Caco-2 (cell line): ENCODE results near the gene ATP2C2. TPM values are rescaled to one million over a fixed set of nuclear protein-coding genes. Genes with fewer than 3 reads are reported as not detected.
A peak's percentile ranks its signal among the peaks of the same experiment; 100 is the strongest.

ENCODE experiments used
- BruUV-seq: library from RNA; stranded (reverse); fragments of 400-500 nt; replicated peaks from 2 replicates; lab custom pipeline; 2021; lab: Mats Ljungman, UMichigan
- CTCF ChIA-PET: fragments of 300-600 bp; sonication (Branson Sonifier 250); formaldehyde crosslinking; loops from one replicate; lab custom pipeline; 2022; ENCODE audit warnings: antibody characterized with exemption; lab: Charles Lee
- POLR2A ChIA-PET: fragments of 300-600 bp; sonication (Branson Sonifier 250); formaldehyde crosslinking; loops from one replicate; lab custom pipeline; 2022; ENCODE audit warnings: antibody characterized with exemption; lab: Charles Lee
- DNase-seq, 2 experiments: peaks; one replicate each; pipeline versions ENCODE4 v3.0.0 to v3.0.0-alpha.2; 2020 to 2022
- H3K27me3 ChIP-seq: replicated peaks from 2 replicates; pipeline ENCODE4 v1.6.0; 2011; ENCODE audit warnings: low read length; ENCODE audit not compliant: control insufficient read depth, insufficient read depth
- H3K36me3 ChIP-seq: 2 replicates; pipeline ENCODE4 v1.5.1; 2011; ENCODE audit warnings: low read length; ENCODE audit not compliant: control insufficient read depth, insufficient read depth
- H3K4me1 ChIP-seq: fragments of 250-450 bp; sonication (Bioruptor Pico); 2 replicates; pipeline ENCODE4 v1.5.1; 2020; ENCODE audit warnings: mild to moderate bottlenecking
- H3K4me3 ChIP-seq: 2 replicates; pipeline ENCODE4 v1.5.1; 2011; ENCODE audit warnings: low read depth, mild to moderate bottlenecking, control low read depth, low read length
- H3K9me3 ChIP-seq: fragments of 250-450 bp; sonication (Bioruptor Pico); 2 replicates; pipeline ENCODE4 v1.5.1; 2020; ENCODE audit warnings: mild to moderate bottlenecking, moderate library complexity
- H3K27ac Mint-ChIP-seq: one replicate; pipeline ENCODE4 v1.8.0; 2022; ENCODE audit warnings: mixed read lengths; ENCODE audit not compliant: unreplicated experiment
- H3K27me3 Mint-ChIP-seq: one replicate; pipeline ENCODE4 v1.8.0; 2022; ENCODE audit warnings: mixed read lengths; ENCODE audit not compliant: insufficient read depth, unreplicated experiment
- H3K36me3 Mint-ChIP-seq: one replicate; pipeline ENCODE4 v1.8.0; 2022; ENCODE audit warnings: mild to moderate bottlenecking, mixed read lengths; ENCODE audit not compliant: insufficient read depth, unreplicated experiment
- H3K4me1 Mint-ChIP-seq: one replicate; pipeline ENCODE4 v1.8.0; 2022; ENCODE audit warnings: low read depth, mixed read lengths; ENCODE audit not compliant: unreplicated experiment
- H3K4me3 Mint-ChIP-seq: one replicate; pipeline ENCODE4 v1.8.0; 2022; ENCODE audit warnings: mild to moderate bottlenecking, moderate library complexity, mixed read lengths; ENCODE audit not compliant: unreplicated experiment
- H3K9me3 Mint-ChIP-seq: one replicate; pipeline ENCODE4 v1.8.0; 2022; ENCODE audit warnings: mixed read lengths; ENCODE audit not compliant: unreplicated experiment
- intact Hi-C: fragments of 100-400 bp; cut with micrococcal nuclease; formaldehyde crosslinking; loops from one replicate; pipeline ENCODE4 v1.10.0; 2022; ENCODE audit not compliant: unreplicated experiment
- total RNA-seq: library from RNA; stranded (reverse); gene quantifications from 2 replicates; pipeline ENCODE4 v1.2.3, GENCODE V29; 2022
- TF ChIP-seq, protein P1 (sequence below), 2 experiments: fragments of 200-600 bp in 1 of 2; IDR thresholded peaks; 1 replicate in 1 of 2; 2 replicates in 1 of 2; pipeline versions ENCODE4 v1.5.1 to v1.8.0; 2011 to 2022; ENCODE audit warnings: antibody characterized with exemption in 1 of 2, control low read depth in 1 of 2, inconsistent platforms in 1 of 2, low read depth in 1 of 2, low read length in 1 of 2, mild to moderate bottlenecking in 1 of 2, moderate library complexity in 1 of 2; ENCODE audit not compliant: insufficient read depth in 1 of 2, severe bottlenecking in 1 of 2, unreplicated experiment in 1 of 2

ATP2C2 gene
- total RNA-seq, 1 experiment from 2014 or later: 47.0 TPM

DNA sequence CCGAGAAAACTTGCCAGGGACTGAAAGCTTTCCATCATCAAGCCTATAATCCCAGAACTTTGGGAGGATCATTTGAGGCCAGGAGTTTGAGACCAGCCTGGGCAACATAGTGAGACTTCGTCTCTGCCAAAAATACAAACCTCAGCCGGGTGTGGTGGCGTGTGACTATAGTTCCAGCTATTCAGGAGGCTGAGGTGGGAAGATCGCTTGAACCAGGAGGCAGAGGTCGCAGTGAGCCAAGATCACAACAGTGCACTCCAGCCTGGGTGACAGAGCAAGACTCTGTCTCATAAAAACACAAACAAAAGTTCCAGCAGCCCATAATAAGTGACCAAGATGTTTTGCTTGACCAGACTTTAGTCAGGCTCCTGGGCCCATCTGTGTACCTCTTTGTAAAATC lies 134.2 kb downstream of the ATP2C2 start:
- H3K4me1 Mint-ChIP-seq: peaks cover 35% of the 10 kb centered on the region
- Histone ChIP-seq H3K4me1 (peaks cover 39% of the 10 kb centered on the region), H3K36me3 (no peaks in the 10 kb centered on the region), H3K4me3 (no peak overlapping the region), H3K9me3 (no peaks in the 10 kb centered on the region), H3K27me3 (no peaks in the 10 kb centered on the region)
- H3K9me3 Mint-ChIP-seq: no peaks in the 10 kb centered on the region
- no TSS peak for BruUV-seq
- no peaks in the 10 kb centered on the region for H3K27me3 Mint-ChIP-seq
- ChIA-PET CTCF (interaction anchor here (0.6 kb wide), 1 partner anchor 33 kb away, joined by 4 read pairs; no protein-coding TSS in a partner anchor), POLR2A (no interaction called here)
- H3K27ac Mint-ChIP-seq: no peak overlapping the region
- TF ChIP-seq, protein P1, sequence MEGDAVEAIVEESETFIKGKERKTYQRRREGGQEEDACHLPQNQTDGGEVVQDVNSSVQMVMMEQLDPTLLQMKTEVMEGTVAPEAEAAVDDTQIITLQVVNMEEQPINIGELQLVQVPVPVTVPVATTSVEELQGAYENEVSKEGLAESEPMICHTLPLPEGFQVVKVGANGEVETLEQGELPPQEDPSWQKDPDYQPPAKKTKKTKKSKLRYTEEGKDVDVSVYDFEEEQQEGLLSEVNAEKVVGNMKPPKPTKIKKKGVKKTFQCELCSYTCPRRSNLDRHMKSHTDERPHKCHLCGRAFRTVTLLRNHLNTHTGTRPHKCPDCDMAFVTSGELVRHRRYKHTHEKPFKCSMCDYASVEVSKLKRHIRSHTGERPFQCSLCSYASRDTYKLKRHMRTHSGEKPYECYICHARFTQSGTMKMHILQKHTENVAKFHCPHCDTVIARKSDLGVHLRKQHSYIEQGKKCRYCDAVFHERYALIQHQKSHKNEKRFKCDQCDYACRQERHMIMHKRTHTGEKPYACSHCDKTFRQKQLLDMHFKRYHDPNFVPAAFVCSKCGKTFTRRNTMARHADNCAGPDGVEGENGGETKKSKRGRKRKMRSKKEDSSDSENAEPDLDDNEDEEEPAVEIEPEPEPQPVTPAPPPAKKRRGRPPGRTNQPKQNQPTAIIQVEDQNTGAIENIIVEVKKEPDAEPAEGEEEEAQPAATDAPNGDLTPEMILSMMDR (IDR thresholded peaks at IDR 0.05; ENCODE audit: insufficient read depth in 1 of 2, low read depth in 1 of 2, low read length in 1 of 2, severe bottlenecking in 1 of 2, unreplicated experiment in 1 of 2): no peak
- peak in 1 of 2 experiments; percentile 14 for DNase-seq
- H3K36me3 Mint-ChIP-seq: peaks cover 34% of the 10 kb centered on the region
- intact Hi-C loops: no loop called here
- H3K4me3 Mint-ChIP-seq: no peak overlapping the region

DNA sequence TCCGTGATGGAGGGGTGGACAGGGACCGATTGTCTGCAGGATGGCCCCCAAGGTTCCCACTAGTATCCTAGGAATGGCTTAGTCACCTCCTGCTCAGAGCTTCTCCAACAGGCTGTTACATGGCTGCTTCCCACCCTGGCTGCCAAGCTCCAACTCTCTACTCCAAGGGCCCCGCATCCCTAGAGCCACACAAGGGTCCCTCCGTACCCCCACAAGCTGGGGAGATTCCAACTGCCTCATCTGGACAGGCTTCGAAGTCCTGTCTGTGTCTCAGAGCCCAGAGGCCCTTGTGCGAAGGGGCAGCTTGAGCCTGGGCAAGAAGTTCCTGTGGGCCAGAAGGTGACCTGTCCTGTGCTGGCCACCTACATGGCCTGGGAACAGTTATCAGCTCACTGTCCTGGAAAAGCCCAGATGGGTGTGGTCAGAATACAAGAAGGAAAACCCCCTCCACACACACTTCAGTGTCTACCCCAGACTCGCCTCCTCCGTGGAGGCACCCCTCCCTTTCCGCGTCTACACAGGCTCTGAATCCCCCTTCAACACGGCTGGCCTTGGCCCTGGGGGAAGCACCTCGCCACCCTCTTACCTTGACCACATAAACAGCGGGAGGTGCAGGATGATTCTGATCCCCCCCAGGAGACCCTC lies 135.5 kb downstream of the ATP2C2 start:
- H3K4me3 Mint-ChIP-seq: peak overlapping the region; percentile 88
- Histone ChIP-seq H3K4me3 (peak overlapping the region; percentile 79), H3K36me3 (no peaks in the 10 kb centered on the region), H3K4me1 (peaks cover 39% of the 10 kb centered on the region), H3K27me3 (no peaks in the 10 kb centered on the region), H3K9me3 (no peaks in the 10 kb centered on the region)
- H3K27ac Mint-ChIP-seq: peak overlapping the region; percentile 96
- intact Hi-C loops: no loop called here
- H3K27me3 Mint-ChIP-seq: no peaks in the 10 kb centered on the region
- DNase-seq: peak in 1 of 2 experiments; percentile 46
- H3K36me3 Mint-ChIP-seq: peaks cover 34% of the 10 kb centered on the region
- ChIA-PET CTCF (interaction anchor here (0.5 to 1.4 kb wide), 2 partner anchors 66 to 82 kb away, joined by 3 to 4 read pairs; no protein-coding TSS in a partner anchor), POLR2A (no interaction called here)
- BruUV-seq: no TSS peak
- H3K4me1 Mint-ChIP-seq: peaks cover 41% of the 10 kb centered on the region
- TF ChIP-seq, protein P1 (IDR thresholded peaks at IDR 0.05; ENCODE audit: insufficient read depth in 1 of 2, low read depth in 1 of 2, low read length in 1 of 2, severe bottlenecking in 1 of 2, unreplicated experiment in 1 of 2): no peak
- no peaks in the 10 kb centered on the region for H3K9me3 Mint-ChIP-seq

DNA sequence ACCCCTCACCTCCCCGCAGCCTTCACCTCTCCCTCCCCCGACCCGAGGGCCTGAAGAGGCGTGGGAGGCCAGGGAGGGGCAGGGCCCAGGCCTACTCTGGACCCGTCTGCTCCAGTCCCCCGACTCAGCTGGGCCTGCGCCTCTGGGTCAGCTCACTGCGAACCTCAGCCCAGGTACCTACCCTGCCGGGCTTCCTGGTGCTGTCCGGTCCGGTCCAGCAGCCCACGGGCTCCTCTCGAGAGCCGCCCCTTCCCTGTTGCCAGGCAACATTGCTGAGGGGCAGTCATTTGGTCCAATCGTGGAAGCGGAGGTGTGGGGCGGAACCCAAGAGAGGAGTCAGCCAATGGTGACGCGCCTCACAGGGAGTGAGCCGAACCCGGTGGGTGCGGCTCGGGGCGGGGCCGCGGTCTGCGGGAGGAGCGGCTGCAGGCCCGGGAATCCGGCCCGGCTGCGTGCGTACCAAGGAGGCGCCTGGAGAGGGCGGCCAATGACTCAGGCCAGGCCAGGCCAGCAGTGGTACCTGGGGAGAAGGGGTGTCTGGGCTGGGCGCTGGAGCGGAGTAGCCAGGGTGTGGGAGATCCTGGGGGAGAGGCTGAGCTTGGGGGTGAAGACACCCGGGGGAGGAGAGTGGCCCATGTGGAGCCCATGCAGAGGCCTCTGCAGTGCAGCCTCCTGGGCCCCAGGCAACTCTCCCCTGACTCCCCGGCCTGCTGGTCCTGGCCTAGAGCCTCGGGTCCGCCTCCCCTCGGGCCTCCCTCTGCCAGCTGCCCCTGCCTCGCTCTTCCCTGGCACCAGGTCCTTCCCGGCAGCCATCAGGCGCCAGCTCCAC lies 136.3 kb downstream of the ATP2C2 start, which contains the start of gene MEAK7:
Gene MEAK7, minus strand, starts transcription at position 240 of the 829 bp plus-strand sequence. CDS start 6,573 bp downstream, outside the sequence.
- H3K4me3 Mint-ChIP-seq: peak within 1 kb of the TSS; percentile 88
- H3K27me3 ChIP-seq: no peaks in the 10 kb centered on the region
- H3K36me3 ChIP-seq: no peaks in the 10 kb centered on the region
- no peaks in the 10 kb centered on the region for H3K9me3 Mint-ChIP-seq
- H3K4me1 Mint-ChIP-seq: peaks cover 41% of the 10 kb centered on the region
- H3K4me1 ChIP-seq: peaks cover 34% of the 10 kb centered on the region
- peak; percentile 99 to 100 for DNase-seq
- no peaks in the 10 kb centered on the region for H3K9me3 ChIP-seq
- peaks cover 32% of the 10 kb centered on the region for H3K36me3 Mint-ChIP-seq
- ChIA-PET CTCF (interaction anchor here (0.8 to 1.9 kb wide), 4 partner anchors 51 to 234 kb away, joined by 3 to 4 read pairs (median 4); no protein-coding TSS in a partner anchor), POLR2A (no interaction called here)
- peak within 1 kb of the TSS; percentile 79 for H3K4me3 ChIP-seq
- no peaks in the 10 kb centered on the region for H3K27me3 Mint-ChIP-seq
- no TSS peak for BruUV-seq
- intact Hi-C loops: no loop called here
- TF ChIP-seq, protein P1 (IDR thresholded peaks at IDR 0.05; ENCODE audit: insufficient read depth in 1 of 2, low read depth in 1 of 2, low read length in 1 of 2, severe bottlenecking in 1 of 2, unreplicated experiment in 1 of 2): peak in 1 of 2 experiments; percentile 42
- H3K27ac Mint-ChIP-seq: peak within 1 kb of the TSS; percentile 96
